Kidney tubule cell (primary cell): ENCODE data around the gene ABHD14A.
A peak's percentile ranks its signal among the peaks of the same experiment; 100 is the strongest.

ENCODE experiments used
- DNase-seq: peaks from one replicate; pipeline ENCODE4 v3.0.0-alpha.2; 2018; ENCODE audit warnings: low spot score

Gene ABHD14A

GRCh38 chr3:51957520-51958205 lies 17.2 kb upstream of the ABHD14A start:
- no peak for DNase-seq

GRCh38 chr3:51958603-51959521 lies 16.0 kb upstream of the ABHD14A start:
- no peak for DNase-seq

GRCh38 chr3:51959651-51960050 lies 15.2 kb upstream of the ABHD14A start:
- DNase-seq = no peak

DNA sequence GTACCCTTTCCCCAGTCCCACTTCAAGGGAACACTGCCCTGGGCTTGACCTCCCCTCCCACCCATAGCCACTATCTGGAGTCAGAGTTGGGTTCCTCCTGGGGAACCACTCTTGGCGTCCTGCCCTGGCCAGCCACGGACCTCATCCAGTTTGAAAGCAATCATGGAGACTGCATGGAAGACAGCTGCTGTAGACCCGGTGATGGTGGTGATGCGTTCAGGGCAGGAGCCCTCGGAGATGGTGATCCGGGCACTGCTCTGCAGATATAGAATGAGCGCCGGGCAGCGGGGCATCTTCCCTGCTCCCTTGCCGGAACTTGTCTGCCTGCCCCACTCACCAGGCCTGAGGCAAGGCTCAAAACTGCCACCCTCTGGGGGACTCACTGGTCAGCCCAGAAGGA lies 14.5 kb upstream of the ABHD14A start:
- DNase-seq = no peak

DNA sequence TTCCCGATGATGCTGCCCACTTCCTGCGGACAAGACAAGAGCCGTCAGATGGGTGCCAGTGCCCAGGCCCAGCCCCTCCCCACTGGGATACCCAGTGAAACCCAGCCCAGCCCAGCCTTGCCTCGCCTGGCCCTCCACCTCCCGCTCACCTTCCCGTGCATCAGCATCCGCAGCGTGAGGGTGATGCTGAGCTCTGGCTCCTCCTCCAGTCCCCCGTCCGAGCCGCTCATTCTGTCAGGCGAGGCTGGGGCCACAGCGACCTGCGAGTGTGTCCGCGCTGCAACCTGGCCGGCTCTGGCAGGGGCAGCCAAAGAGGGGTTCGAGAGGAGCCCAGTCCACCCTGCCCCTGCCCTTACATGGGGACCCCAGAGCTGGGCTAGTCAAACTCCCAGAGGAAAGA lies 13.9 kb upstream of the ABHD14A start:
- DNase-seq = no peak

DNA sequence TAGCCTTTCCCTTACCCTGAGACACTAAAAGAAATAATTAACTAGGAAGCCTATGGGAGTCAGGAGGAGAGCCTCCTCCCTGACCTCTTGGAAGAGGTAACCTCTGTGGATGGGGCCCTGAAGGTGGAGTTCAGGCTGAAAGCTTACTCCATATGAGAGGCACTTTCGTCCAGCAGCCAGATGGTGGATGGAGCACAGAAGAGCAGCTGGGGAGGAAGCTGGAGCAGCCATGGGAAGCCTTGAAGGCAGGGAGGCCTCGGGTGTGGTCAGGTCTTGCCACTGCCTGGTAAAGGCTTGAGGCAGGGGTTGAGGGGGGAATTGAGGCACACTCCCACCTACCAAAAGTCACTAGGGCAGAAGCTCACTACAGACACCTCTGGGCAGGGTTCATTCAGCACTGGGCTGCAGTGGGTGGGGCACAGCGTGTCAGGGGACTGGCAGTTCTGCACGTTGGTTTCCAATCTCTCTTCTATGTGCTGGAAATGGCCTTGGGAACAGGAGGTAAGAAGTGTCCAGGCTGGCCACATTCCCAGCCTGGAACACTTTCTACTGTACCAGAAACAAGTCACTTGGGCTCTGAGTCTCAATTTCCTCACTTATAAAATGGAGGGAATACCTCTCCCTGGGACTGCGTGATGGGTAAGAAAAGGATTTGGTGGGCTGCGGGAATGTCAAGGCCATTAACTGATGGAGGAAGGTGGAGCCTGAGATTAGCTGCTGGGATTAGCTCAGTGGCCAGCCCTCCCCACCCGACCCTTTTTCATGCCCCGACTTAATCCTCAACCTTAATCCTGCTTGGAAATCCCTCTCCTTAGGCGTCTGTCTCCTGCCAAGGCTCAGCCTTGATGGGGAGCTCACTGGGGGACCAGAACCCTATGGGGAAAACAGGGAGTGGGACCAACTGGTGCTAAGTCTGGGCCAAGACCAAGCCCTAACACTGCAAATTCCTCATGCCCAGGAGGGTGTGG lies 13.0 kb upstream of the ABHD14A start:
- no peak for DNase-seq

GRCh38 chr3:51962854-51963530 lies 11.9 kb upstream of the ABHD14A start:
- no peak for DNase-seq

DNA sequence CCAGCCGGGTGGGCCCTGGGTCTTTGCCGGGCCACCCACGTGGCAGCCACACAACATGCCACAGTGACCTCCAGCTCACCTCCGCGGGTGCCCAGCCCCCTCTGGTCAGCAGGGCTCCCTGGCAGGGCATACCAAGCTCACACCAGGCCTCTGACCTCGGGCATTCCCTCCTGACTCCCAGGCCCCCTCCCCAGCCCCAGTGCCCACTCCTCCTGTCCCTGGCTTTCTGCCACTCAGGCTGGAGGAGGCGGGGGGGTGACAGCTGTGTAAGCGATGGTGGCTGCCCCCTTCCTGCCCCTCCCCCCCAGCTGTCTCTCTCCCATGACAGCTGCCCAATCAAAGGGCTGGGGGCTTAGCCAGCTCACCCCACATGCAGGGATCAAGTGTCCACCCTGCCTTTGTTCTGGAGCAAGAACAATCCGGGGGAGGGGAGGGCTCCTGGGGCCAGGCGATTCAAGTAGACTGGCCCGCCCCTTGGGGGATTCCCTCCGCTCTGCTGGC lies 10.9 kb upstream of the ABHD14A start:
- no peak for DNase-seq

GRCh38 chr3:51964521-51964920 lies 10.3 kb upstream of the ABHD14A start:
- no peak for DNase-seq

- DNase-seq = no peak
These were observed 8.8 kb upstream of the ABHD14A start for GRCh38 chr3:51966016-51966415.

DNA sequence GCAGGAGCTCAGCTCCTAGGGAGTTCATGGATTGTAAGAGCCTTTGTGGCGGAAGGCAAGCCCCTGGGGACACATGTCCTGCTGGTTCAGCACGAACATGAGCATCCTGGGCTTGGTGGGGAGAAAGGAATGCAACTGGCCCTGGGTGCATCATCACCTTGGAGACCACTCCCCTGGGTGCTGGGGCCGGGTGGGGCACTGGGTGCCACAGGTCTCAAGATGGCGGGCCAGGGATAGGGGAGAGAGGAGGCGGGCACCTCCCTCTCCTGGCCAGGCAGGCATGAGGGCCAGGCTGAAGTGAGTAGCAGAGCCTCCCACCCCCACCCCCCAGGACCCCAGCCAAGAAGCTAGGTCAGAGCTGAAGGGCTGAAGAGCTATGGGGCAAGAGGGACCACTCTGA lies 8.4 kb upstream of the ABHD14A start:
- no peak for DNase-seq

DNA sequence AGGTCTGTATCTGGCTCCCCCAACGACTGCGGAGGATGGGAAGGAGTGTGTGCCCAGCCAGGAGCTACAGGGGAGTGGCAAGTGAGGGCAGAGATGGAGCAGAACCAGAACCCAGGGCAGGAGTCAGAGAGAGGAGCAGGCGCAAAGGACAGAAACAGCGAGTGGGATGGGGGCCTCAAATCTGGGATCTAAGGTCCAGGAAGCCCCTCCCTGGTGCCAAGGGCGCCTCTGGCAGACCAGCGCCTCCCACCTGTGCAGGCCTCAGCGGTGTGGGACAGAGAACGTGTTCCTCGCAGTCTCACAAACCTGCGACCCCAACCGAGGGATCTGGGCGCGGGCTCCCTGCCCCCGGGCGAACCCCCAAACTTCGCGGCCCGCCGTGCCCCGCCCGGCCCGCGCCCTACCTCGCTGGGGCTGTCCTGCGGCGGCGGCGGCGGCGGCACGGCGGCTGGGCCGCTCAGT lies 7.9 kb upstream of the ABHD14A start:
- DNase-seq = no peak

DNA sequence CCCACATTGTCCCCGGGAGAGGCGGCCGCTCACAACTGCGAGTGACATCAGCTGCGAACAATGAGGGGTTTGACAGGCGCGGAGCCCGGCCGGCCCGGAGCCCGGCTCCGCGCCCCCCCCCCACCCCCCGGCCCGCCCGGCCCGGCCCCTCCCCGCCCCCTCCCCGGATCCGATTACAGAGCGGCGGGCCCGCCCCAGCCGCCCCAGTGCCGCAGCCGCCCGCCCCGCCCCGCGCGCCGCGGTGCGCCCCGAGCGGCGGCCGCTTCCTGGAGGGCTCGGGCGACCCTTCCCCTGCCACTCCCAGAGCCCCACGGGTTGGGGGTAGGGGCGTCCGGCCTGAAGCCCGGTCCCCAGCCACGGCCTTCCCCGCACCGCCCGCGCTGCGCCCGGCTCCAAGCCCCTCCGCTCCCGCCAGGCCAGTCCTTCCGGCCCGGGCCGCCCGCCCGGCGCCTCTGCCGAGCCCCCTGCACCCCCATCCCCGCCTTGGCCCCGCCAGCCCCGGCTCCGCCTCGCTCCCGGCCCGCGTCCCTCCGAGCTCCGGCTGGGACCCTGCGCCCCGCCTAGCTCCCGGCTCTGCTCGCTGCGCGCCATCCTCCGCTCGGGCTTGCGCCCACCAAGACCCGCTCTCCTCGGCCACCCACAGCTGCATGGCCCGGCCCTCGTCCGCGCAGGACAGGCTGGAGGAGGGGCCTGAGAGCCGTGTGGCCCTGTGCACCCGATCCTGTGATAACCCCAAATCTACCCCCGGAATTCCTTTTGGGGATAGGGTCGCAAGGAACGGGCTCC lies 7.3 kb upstream of the ABHD14A start, which contains the start of gene PCBP4:
Gene PCBP4, minus strand, starts transcription at position 71 of the 786 bp plus-strand sequence. CDS start 6,214 bp downstream, outside the sequence.
- peak; percentile 68 for DNase-seq

DNA sequence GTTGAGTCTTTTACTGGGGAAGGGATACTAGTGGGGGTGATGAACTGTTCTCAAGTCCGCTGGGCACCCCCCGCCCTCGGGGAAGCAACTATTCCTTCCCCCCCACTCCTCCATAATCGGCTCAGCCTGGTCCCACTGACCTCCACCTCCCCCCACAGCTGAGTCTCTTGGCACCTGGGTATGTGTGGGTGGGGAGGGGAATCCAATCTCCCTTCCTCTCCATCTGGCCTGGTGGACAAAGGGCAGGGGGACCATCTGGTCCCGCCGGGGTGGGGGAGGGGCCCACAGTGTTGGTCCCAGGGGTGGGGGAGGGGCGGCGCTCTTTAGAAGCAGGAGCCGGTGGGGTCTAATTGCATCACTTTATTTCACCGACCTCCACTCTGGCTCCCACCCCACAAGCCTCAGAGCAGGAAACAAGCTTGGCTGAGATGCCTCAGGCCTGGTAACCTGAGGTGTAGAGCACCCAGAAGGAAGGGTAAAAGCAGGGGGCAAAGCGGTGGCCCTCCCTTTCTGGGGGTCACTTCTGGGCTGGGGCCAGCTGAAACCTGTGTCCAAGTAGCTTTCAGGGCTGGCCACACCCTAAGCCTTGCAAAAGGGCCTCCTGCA lies 6.6 kb upstream of the ABHD14A start:
- DNase-seq = no peak

DNA sequence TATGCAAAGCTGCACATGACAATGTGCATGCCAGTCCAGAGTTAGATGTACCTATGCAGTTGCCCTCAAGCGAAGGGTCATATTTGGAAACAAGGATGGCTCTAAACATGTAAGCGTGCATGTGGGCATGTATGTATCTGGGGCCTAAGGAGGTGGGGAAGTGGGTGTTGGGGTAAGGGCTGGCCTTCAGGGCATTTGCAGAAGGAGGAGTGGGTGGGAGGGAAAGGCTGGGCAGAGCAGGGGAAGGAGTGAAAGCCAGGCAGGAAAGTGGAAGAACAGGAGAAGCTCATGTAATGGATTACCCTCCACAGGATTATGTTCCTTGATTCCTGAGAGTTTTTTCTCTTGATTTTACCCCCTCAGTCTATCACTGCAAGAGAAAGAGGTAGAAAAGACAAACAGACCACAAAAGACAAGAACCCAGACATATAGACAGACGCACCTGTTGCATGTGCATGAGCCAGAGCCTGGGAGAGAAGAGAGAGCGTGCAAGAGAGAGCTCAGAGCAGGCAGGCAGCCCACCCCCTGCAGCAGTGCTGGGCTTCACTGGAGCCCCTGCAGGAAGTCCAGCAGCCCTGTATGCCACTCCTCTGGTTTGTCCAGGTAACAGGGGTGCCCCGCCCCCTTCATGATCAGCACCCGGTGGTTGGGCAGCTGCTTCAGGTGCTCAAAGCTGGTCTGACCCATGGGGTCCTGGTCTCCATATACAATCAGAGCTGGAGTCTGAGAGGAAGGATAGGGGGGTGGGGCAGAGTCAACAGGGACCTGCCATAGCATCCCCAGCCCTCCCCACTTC lies 5.8 kb upstream of the ABHD14A start:
- DNase-seq = no peak

DNA sequence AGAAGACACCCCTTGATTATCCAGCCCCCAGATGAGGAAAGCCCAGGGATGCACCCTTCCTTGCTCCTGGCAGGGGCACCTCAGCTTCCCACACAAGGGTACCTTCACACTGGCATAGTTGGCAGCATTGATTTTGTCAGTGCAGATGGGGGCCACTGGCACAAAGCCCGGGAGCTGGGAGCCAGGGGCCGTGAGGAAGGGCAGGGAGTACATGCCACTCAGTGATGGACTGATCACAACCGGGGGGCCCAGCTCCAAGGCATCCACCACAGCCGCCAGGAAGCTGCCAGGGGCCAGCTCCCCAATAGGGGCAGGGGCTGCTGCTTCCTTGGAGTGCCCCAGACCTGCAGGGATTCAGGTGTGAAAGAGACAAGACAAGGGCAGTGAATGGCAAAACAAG lies 5.0 kb upstream of the ABHD14A start:
- DNase-seq = no peak

DNA sequence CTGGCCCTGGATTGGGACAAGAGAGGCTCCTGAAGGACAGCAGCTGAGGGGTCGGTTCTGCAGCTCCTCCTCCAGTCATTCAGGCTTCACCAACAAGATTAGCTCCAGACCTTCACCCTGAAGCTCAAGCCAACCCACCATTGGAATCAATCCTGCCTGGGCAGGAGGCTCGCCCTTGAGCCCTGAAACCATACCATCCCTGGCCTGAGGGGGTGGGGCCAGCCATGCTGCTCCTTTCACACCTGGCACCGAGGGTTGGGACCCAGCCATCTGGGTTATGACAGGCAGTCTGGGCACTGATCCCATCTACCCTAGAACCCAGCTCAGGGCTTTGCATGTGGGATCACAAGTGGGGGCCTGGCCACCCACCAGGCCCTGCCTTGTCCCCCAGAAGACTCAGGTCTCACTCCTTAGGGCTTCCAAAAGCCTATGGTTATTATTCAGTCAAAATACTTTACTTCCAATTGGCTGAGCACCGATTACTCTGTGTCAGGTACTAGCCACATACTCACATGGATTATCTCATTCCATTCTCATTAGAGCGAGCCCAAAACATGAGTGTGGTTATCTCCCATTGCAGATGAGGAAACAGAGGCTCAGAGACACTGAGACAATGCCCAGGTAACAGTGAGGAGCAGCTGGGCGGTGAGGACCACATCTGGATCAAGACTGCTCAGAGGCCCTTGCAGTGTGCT lies 4.1 kb upstream of the ABHD14A start:
- DNase-seq = peak; percentile 52

DNA sequence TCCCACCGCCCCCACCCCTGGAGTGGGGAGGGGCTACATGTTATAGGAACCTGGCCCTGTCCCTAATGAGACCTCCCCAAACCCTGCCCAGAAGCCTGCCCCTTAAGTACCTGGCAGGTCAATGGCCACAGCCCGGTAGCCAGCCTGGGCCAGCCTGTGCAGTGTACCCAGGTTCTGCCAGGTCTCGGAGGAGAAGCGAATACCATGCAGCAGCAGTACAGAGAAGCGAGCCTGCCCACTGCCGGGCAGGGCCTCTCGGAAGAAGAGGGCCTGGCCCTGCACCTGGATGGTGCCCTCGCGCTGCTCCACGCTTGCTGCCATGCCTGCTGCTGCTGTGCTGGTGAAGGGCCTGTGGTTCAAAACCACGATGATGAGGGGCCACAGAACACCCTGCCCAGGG lies 3.5 kb upstream of the ABHD14A start:
- no peak for DNase-seq
